Stimulated activated CD4-positive, alpha-beta T cell treated with anti-CD3 and anti-CD28 coated beads, TNF-alpha, amount 100 ng/mL, for 1 hour (primary cell): Measurements from ENCODE around the gene PEX6.

Experiments
- DNase-seq, 3 donors: peaks; one replicate each; pipeline ENCODE4 v3.0.0-alpha.2; 2020; ENCODE audit warnings: low read depth in 3 of 3, low spot score in 1 of 3

PEX6 gene, protein sequence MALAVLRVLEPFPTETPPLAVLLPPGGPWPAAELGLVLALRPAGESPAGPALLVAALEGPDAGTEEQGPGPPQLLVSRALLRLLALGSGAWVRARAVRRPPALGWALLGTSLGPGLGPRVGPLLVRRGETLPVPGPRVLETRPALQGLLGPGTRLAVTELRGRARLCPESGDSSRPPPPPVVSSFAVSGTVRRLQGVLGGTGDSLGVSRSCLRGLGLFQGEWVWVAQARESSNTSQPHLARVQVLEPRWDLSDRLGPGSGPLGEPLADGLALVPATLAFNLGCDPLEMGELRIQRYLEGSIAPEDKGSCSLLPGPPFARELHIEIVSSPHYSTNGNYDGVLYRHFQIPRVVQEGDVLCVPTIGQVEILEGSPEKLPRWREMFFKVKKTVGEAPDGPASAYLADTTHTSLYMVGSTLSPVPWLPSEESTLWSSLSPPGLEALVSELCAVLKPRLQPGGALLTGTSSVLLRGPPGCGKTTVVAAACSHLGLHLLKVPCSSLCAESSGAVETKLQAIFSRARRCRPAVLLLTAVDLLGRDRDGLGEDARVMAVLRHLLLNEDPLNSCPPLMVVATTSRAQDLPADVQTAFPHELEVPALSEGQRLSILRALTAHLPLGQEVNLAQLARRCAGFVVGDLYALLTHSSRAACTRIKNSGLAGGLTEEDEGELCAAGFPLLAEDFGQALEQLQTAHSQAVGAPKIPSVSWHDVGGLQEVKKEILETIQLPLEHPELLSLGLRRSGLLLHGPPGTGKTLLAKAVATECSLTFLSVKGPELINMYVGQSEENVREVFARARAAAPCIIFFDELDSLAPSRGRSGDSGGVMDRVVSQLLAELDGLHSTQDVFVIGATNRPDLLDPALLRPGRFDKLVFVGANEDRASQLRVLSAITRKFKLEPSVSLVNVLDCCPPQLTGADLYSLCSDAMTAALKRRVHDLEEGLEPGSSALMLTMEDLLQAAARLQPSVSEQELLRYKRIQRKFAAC

GRCh38 chr6:42978839-42979522 is at the start of gene PEX6:
PEX6 (minus strand) TSS chr6:42979181; CDS start chr6:42979150, 31 bp downstream.
- peak; percentile 71 to 86 (median 78) for DNase-seq

DNA sequence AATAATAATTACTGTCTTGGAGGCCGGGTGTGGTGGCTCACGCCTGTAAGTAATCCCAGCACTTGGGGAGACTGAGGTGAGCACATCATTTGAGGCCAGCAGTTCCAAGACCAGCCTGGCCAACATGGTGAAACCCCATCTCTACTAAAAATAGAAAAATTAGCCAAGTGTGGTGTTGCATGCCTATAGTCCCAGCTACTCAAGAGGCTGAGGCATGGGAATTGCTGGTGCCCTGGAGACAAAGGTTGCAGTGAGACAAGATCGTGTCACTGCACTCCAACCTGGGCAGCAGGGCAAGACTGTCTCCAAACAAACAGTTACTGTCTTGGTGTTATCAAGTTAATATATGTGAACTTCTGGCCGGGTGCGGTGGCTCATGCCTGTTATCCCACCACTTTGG is 47.4 kb upstream of the PEX6 start:
- no peak for DNase-seq

- DNase-seq, result no peak
These were observed 45.5 kb upstream of the PEX6 start for GRCh38 chr6:43024436-43024835.

GRCh38 chr6:43021270-43022047 is 42.5 kb upstream of the PEX6 start, which contains the start of gene RRP36:
RRP36 (plus strand) TSS chr6:43021623; CDS start chr6:43021655, 32 bp downstream.
- DNase-seq, result peak; percentile 25 to 69 (median 28)

DNA sequence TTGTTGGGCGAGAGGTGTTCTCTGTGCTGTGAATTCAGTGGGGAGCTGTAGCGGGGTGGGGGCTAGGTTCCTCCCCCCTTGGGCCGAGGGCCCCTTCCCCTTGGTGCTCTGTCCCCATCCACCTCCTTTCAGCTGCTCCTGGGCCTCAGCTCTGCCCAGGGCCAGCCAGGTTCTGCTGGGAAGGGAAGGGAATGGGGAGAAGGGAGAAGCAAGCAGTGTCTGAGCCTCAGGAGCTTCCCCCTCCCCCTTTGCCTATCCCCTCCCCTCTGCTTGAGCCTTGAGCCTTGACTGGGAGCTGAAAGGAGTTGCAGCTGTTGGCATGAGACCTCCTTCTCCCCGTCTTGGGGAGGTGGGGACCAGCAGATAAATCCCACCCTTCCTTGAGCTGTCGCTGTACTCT is 41.9 kb upstream of the PEX6 start:
- DNase-seq, result no peak

- no peak for DNase-seq
These were observed 41.2 kb upstream of the PEX6 start for GRCh38 chr6:43020052-43020705.

- DNase-seq, result no peak
These were observed 40.2 kb upstream of the PEX6 start for GRCh38 chr6:43019152-43019551.

DNA sequence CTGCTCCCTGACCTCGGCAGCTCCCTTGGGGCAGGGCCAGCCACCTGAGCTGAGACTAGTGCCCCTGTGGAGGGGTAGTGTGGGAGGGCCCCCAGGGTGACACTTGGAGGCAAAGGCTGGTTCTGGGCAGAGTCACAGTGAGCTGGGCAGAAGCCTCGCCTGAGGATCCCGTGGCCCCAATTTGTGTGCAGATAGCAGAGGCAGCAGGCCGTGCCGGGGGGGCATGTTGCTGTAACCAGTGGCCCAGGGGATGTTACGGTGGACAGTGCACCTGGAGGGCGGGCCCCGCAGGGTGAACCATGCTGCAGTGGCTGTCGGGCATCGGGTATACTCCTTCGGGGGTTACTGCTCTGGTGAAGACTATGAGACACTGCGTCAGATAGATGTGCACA is 38.0 kb upstream of the PEX6 start:
- no peak for DNase-seq

DNA sequence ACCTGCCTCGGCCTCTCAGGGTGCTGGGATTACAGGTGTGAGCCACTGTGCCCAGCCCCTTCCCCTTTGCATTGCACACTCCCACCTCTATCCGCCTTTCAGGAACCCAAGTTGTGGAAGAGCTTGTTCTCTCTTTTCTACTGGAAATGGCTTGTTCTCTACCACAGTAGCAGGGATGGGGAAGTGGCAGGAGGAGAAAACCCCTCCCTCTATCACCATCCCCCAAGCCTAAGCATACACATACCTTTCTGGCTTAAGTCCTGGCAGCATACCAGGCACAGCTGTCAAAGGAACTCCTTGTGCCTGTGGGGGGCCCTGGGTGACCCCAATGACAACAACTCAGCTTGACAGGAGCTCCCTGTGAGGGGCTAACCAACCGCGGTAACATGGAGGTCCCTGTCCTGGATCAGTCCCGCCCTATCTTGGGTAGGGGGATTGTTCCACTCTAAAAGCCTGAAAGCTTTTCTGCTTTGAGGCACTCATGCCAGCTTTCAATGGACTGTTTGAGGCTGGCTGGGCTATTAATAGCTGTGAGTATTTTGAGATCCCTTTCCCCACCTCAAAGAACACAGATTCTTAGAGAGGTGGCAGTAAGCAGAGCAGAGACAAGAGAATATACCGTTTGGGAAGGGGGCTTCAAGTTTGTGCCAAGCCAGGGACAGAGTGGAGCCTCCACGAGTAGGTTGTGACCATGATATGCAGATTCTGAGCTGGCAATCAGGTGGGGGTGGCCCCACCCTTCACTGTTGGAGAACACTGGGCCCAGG is 37.4 kb upstream of the PEX6 start:
- DNase-seq, result no peak

DNA sequence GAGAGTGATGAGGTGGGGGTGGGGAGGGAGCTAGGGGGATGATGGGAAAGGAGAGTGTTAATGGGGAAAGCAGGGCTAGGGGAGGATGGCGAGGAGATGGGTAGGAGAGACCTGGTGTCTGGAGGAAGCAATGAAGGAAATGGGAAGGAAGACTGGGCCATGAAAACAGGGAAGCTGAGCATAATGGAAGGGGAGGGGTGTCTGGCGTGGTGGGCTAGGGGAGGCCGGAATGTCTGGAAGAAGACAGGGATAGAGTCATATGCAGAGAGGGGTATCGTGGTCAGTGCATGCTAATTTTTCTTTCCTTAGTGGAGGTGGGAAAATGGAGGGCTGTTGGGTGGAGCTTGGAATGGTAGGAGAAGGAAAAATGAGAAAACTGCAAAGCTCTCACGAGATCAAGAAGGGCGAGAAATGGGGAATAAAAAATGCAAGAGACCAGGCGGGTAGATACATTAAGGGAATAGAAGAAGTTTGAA is 35.5 kb upstream of the PEX6 start:
- DNase-seq, result no peak

DNA sequence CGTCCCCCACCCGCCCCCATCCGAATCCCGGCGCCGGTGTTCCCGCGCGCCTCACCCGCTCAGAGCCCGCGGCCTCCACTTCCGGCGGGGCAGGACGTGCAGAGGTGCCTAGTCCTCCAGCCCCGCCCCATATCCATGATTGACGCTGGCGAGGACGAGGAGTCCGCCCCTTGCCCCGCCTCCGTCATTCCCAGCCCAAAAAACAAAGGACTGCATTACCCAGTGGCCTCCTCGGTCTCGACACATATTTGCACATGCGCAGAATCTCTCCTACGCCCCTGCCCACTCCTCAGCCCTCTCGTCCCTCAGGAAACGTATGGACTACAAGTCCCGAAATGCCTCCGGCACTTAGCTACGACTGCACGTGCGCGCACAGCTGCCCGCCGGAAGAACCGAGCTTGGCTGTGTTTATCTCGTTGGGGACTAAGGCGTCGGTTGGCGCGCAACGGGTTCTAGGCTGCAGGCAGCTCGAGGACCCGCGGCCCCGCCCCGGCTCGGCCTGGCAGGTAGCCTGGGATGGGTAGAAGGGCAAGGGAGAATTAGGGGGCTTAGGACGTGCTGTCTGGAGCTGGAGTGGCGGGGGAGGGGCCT is 35.0 kb upstream of the PEX6 start, which contains the start of the genes KLHDC3 and MEA1:
KLHDC3 (plus strand) TSS at position 407 of the 591 bp plus-strand sequence. CDS start 2,944 bp downstream, outside the sequence.
MEA1 (minus strand) TSS at position 104 of the 591 bp plus-strand sequence. CDS start 133 bp downstream, outside the sequence.
- DNase-seq, result peak; percentile 94 to 98 (median 97)

- DNase-seq, result no peak
These were observed 34.3 kb upstream of the PEX6 start for GRCh38 chr6:43013097-43013842.

DNA sequence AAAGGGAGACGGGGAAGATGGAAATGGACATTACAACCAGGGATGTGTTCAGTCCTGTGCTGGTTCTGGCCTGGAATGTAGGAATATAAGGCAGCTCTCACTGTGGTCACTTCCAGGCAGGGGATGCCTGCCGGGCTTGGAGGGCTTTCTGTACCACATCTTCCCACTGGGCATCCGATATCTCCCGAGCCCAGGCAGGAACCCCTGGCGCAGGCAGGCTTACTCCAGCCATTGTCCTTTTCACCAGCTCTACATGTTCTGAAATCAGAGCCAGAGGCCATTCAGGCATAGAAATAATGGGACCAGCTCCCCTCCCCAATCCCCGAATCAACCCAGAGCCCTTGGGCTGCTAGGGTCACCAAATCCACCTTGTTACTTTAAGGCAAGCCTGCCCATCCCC is 33.4 kb upstream of the PEX6 start:
- DNase-seq, result no peak

DNA sequence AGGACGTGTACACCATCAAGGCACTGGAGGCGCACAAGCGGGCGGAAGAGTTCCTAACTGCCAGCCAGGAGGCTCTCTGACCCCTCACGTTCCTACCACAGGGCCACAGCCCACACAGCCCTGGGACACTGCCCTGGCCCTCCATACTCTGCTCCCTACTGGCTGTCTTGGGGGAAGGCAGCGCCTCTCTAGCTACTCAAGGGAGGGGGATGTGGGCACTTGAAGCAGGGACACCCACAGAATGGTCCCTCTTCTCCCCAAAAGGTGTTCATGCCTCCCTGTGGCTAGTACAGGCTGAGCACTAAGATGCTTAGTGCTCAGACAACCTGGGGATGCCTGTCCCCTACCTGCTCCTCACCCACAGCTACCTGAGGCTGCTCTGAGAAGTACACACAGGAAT is 32.2 kb upstream of the PEX6 start:
- no peak for DNase-seq

GRCh38 chr6:43009124-43009523 is 30.1 kb upstream of the PEX6 start:
- DNase-seq, result no peak

- DNase-seq, result no peak
These were observed 28.1 kb upstream of the PEX6 start for GRCh38 chr6:43007126-43007525.

GRCh38 chr6:43006251-43006650 is 27.3 kb upstream of the PEX6 start:
- DNase-seq, result no peak

DNA sequence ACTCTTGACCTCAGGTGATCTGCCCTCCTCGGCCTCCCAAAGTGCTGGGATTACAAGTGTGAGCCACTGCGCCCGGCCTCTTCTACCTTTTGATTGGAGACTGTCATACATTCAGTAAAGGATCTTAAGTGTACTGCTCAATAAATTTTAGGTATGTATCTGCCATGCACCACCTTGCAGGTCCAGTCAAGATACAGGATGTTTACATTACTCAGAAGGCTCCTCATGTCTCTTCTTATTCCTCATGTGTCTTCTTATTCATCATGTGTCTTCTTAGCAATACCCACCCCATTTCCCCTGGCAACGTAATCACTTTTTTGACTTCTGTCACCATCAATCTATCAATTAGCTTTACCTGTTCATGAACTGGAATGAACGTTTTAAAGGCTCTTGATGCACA is 26.9 kb upstream of the PEX6 start:
- no peak for DNase-seq
